ENCODE measurements around the gene HIP1.

DNA sequence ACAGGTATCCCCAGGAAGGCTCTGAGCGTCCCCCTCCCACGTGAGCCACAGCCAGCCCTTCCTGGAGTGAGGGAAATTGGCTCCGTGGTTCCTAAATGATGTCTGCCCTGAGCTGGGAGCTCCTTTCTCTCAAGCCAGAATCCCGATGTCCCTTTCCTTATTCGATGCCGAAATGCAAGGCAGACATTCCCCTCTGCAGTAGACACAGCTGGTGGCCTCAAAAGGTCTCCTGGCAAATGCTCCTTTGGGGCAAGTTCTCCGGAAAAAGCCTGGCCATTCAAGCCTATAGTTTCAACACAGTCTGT is 98.9 kb downstream of the HIP1 start:
- TF ChIP-seq, protein P1, sequence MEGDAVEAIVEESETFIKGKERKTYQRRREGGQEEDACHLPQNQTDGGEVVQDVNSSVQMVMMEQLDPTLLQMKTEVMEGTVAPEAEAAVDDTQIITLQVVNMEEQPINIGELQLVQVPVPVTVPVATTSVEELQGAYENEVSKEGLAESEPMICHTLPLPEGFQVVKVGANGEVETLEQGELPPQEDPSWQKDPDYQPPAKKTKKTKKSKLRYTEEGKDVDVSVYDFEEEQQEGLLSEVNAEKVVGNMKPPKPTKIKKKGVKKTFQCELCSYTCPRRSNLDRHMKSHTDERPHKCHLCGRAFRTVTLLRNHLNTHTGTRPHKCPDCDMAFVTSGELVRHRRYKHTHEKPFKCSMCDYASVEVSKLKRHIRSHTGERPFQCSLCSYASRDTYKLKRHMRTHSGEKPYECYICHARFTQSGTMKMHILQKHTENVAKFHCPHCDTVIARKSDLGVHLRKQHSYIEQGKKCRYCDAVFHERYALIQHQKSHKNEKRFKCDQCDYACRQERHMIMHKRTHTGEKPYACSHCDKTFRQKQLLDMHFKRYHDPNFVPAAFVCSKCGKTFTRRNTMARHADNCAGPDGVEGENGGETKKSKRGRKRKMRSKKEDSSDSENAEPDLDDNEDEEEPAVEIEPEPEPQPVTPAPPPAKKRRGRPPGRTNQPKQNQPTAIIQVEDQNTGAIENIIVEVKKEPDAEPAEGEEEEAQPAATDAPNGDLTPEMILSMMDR (IDR thresholded peaks at IDR 0.05; ENCODE audit: insufficient read depth, low read depth, low read length), result no peak
- no peak for TF ChIP-seq EZH2 (IDR thresholded peaks at IDR 0.05; ENCODE audit: insufficient read depth, low read length)

Measured in astrocyte (in vitro differentiated cells and primary cell).